COLO668 (cell line): ENCODE results near the gene B3GALNT2.
"Not testable (repeated sequence)": the region's sequence is repeated elsewhere in the genome, so short reads cannot be mapped to it uniquely, and the experiment has no call there.

Source experiments
- DNase-seq: peaks from one replicate; lab custom pipeline; 2025; ENCODE audit not compliant: unreplicated experiment; lab: John Stamatoyannopoulos, UW

B3GALNT2 gene

DNA sequence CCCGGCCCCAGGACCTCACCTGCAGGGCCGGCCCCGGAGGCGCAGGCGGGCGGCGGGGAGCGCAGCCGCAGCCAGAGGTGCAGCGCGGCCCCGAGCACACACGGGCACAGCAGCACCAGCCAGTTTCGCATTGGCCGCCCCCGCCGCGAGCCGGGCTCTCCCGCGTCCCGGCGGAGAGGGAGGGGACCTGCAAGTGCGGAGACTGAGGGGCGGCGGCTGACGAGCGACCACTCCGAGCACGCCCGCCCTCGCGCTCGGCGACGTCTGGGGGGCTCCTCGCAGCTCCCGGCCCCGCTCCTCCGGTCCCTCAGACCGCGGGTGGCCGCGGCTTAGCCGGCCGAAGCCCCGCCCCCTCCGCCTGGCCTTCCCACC, at the start of gene B3GALNT2:
Gene B3GALNT2 (minus strand): TSS at position 331 of the 372 bp plus-strand sequence. CDS start 200 bp downstream, at position 131.
- peak; percentile 92 for DNase-seq

DNA sequence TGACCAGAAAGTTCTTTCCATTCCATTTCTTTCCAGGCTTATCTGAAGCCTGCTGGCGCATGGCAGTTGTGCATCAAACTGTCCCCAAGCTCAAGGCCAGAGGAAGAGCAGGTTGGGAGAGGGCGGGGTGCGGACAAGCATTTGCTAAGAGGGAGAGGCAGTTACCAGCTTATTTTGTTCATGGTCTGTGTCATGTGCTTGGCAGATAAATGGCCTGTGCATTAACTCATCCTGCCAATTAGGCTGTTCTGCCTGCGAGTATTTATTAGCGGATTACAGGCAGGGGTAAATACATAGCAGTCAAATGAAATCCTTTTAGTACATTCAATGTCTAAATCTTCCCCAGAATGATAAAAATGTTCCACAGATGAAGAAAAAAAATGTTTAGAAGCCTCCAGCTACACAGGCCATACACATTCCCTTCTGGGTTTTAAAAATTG, 48.9 kb upstream of the B3GALNT2 start:
- no peak for DNase-seq

DNA sequence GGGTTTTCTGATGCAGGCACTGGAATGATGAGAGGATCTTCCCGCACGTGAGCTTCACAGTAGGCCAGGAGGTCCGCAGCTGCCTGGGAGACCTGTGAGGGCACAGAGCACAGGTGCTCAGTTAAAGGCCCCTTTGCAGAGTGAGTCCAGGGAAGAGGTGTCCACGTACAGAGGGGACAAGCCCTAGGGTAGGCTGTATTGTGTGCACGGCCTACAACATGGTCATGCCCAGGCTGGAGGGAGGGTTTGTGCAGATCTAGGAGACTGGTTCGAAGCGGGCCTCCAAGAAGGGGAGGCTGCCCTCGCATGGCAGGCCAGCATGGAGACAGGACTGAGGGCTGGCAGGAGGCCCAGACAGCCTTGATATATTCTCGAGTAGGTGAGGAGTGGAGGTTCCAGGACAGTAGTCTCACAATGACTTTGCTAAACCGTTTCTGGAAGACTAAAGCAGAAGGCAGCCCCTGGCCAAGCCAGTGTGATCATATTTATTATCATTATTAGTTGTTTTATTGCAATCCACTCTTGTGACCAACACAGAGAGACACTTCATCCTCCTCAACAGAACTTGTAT, 48.0 kb upstream of the B3GALNT2 start:
- no peak for DNase-seq

GRCh38 chr1:235549351-235550139, 45.3 kb upstream of the B3GALNT2 start:
- no peak for DNase-seq

- not testable (repeated sequence) for DNase-seq
Observed at GRCh38 chr1:235546369-235547155, 42.3 kb upstream of the B3GALNT2 start.

DNA sequence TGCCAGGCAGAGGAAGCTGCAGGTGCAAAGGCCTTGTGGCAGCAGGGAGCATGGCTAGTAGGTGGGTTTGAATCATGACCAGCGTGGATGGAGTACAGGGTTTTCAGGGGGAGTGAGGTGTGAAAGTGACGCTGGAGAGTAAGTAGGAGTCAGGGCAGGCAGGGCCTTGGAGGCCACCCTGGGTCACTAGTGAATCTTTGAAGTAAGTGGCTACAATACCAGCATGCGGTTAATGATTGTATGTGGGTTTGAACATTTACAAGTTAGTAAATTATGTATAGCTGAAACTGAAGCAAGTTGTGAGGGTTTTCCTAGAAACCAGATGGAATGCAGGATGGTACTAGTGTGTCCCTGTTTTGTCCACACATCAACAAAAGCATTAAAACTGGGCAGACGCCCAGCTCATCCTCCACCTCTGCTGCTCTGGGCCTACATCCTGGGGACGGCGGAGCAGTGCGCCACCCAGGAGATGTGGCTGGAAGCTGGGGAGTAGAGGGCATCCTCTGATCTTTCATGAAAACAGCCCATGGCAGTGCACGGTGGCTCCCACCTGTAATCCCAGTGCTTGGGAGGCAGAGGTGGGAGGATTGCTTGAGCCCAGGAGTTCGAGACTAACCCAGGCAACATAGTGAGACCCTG, 41.2 kb upstream of the B3GALNT2 start:
- no peak for DNase-seq

DNA sequence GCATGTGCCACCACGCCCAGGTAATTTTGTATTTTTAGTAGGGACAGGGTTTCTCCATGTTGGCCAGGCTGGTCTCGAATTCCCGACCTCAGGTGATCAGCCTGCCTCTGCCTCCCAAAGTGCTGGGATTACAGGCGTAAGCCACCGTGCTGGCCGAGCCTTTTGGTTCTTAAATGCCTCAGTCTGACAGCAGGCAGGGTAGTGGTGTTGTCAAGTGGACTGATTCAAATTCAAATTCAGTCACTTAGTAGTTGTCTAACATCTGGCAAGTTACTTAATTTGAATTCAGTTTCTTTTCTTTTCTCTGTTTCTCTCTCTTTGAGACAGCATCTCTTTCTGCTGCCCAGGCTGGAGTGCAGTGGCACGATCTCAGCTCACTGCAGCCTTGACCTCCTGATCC, 38.6 kb upstream of the B3GALNT2 start:
- not testable (repeated sequence) for DNase-seq

- no peak for DNase-seq
Observed at GRCh38 chr1:235533476-235534168, 29.4 kb upstream of the B3GALNT2 start.

- no peak for DNase-seq
Observed at GRCh38 chr1:235532360-235532759, 28.1 kb upstream of the B3GALNT2 start.

DNA sequence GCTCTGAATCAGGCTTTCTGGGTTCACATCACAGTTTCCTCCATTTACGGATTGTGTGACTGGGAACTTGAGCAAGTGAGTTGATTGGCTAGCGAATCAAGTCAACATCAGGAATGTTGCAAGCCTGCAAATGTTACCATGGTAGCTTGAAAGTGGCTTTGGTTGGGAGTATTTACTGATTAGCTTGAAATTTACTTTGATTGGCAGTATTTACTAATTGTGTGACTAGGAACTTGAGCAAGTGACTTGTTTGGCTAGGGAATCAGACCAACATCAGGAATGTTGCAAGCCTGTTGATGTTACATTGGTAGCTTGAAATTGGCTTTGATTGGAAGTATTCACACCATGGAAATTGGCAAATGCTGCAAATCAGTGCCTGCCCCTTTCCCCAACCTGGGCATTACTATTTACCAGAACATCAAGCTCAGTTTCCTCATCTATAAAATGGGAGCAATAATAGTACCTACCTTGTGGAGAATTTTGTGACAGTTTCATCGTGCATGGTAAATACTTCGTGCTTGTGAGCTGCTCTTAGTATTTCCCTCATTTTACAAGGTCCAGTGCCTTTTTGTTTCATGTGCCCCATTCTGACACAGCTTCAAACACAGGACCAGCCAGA, 23.1 kb upstream of the B3GALNT2 start:
- no peak for DNase-seq

DNA sequence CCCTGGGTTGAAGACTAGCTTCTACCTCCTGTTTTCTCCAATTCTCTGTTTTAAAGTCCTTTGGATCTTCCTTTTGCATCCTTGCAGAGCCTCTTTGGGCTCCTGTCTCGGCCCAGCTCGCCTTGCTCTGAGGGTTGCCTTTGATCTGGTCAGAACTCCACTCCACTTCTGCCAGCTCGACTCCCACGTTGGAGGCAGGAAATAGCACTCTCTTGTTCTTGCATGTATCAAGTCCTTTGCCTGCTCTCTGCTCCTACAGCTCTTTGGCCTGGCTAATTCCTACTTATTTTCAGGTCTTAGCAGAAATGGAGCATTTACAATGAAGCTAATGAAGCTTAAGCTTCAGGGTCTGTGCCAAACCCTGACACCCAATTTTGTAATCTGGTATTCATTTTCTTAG, 21.1 kb upstream of the B3GALNT2 start:
- DNase-seq, result no peak

DNA sequence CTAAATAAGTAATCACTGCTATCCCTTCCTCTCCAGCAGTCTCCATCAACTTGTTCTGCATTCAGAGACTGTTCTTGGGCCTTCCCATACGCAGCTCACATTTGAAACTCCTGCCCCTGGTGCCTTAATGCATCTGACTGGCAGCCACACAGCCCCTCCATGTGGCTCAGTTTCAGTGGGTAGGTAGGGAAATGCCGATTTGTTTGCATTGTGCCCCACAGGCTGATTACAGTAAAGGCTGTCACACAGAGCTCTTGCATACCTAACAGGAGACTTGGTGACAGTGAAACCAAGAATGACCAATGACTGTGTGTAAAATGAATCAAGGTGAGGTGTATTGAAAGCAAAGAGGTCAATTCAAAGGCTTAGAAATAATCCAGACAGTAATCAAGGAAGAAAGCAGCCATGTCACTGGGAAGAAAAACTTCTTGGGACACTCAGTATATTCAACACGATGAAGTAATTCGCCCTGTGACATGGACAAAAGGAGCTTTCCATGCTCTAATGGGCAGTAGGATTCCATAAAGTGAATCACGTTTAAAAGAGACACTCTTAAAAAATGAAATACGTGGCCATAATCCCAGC, 12.7 kb upstream of the B3GALNT2 start:
- DNase-seq, result no peak

DNA sequence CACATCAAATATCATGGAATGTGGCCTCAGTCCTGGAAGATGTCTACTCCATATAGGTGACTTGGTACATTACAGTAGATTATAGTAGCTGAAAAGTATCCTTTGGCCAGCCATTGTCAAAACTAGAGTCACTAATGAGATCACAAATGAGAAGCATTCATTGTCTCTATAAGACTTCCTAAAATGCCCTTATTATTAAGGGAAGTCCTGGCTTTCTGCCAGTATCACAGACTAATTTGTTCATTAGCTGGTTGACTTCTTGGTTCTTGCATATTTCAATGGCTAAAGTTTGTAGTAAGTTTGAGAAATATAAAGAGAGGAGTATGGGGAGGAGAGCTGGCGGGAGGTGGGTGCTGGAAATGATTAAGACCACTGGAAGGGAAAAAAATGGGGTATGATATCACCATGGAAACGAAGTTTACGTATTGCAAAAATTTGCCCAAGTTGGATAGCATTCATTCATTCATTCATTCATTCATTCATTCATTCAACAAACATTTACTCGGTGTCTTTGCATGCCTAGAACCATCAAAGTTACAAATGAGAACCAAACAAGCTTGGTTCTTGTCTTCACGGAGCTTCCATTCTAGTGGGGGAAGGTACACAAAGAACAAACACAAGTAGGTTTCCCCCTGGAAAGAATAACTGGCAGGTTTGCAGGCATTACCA, 11.7 kb upstream of the B3GALNT2 start:
- no peak for DNase-seq

- DNase-seq, result peak; percentile 37
Observed at GRCh38 chr1:235513495-235514366, 9.5 kb upstream of the B3GALNT2 start.

GRCh38 chr1:235511470-235512240, 7.4 kb upstream of the B3GALNT2 start:
- DNase-seq, result no peak

DNA sequence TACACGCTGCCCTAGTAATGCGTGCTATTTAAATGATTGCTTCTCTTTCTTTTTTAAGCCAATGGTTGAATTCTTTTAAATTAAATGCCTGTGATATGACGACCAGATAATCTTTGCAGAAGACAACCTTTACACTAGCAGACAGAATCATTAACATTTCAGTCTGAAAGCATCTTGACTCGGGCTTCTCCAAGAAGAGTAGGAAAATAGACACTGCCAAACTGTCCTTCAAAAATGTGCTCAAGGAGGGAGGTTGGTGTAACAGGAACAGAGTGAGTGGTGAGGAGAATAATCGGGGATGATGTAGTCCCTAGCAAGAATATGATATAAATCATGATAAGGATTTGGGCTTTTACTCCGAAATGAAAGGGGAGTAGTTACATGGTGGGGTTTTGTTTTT, 6.6 kb upstream of the B3GALNT2 start:
- no peak for DNase-seq

- DNase-seq, result no peak
Observed at GRCh38 chr1:235507623-235508022, 3.4 kb upstream of the B3GALNT2 start.
